Mucosa of descending colon (tissue), 3 donors: ENCODE data around the gene MCHR1. TPM values are rescaled to one million over a fixed set of nuclear protein-coding genes. Genes with fewer than 3 reads are reported as not detected.

Experiments used
- ATAC-seq: fragments of 200-7000 bp; cut with Tn5 transposase; one replicate; pipeline ENCODE4 v1.9.1; 2020; ENCODE audit warnings: mild to moderate bottlenecking, moderate library complexity
- DNase-seq, 3 donors: peaks; one replicate each; pipeline ENCODE4 v3.0.0-alpha.2; 2020
- H3K36me3 ChIP-seq: fragments of 200-600 bp; one replicate; pipeline ENCODE4 v1.8.0; 2021; ENCODE audit warnings: low read depth, mild to moderate bottlenecking
- H3K4me1 ChIP-seq: fragments of 200-600 bp; one replicate; pipeline ENCODE4 v1.8.0; 2021; ENCODE audit warnings: low read depth, mild to moderate bottlenecking
- H3K4me3 ChIP-seq: fragments of 200-600 bp; one replicate; pipeline ENCODE4 v1.8.0; 2021; ENCODE audit warnings: mild to moderate bottlenecking
- H3K9me3 ChIP-seq: fragments of 200-600 bp; one replicate; pipeline ENCODE4 v1.8.0; 2021; ENCODE audit warnings: mild to moderate bottlenecking
- intact Hi-C, 2 donors: fragments of 100-400 bp; cut with DNase I in 1 of 2; cut with micrococcal nuclease in 1 of 2; formaldehyde crosslinking; loops; one replicate each; pipeline versions ENCODE4 v1.11.0 to v1.11.1; 2022; cut with DNase I, micrococcal nuclease
- total RNA-seq, 3 donors: library from RNA; stranded (reverse); fragmentation: NEBNext Ultra II Directional in 2 of 3; extraction: Animal tissue kit (Norgen Biotek cat#: 25700) in 2 of 3; gene quantifications; one replicate each; pipeline versions ENCODE4 v1.2.1 to v1.2.4, GENCODE V29; 2021 to 2023
- TF ChIP-seq, protein P1 (sequence below): fragments of 200-600 bp; IDR thresholded peaks from one replicate; pipeline ENCODE4 v1.8.0; 2022; ENCODE audit warnings: antibody characterized with exemption, mild to moderate bottlenecking
- donor health status: DM: no; HTN: no; CAD: no; lungs with moderate emphysema.
- donor health status: DM: no; HTN: no; CAD: no.
- donor health status: DM: no; HTN: yes; CAD: no.

Gene MCHR1
- total RNA-seq, 3 donors from 2014 or later: 0.41 TPM; not detected in 2

DNA sequence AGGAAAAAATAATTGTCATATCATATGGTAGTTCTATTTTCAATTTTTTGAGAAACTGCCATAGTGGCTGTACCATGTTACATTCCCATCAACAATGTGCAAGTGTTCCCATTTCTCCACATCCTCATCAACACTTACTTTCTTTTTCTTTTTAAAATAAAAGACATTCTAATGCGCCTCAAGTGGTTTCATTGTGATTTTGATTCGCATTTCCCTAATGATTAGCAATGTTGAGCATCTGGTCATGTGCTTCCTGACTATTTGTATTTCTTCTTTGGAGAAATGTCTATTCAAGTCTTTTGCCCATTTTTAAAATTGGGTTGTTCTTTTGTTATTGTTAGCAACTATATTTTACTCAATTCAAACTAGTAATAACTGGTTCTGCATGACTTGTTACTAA, 8.4 kb downstream of the MCHR1 start:
- DNase-seq (no peak), ATAC-seq (no peak)
- Histone ChIP-seq H3K4me1 (peaks cover 2% of the 10 kb centered on the region), H3K4me3 (no peak overlapping the region), H3K36me3 (no peaks in the 10 kb centered on the region), H3K9me3 (no peaks in the 10 kb centered on the region)
- TF ChIP-seq, protein P1, sequence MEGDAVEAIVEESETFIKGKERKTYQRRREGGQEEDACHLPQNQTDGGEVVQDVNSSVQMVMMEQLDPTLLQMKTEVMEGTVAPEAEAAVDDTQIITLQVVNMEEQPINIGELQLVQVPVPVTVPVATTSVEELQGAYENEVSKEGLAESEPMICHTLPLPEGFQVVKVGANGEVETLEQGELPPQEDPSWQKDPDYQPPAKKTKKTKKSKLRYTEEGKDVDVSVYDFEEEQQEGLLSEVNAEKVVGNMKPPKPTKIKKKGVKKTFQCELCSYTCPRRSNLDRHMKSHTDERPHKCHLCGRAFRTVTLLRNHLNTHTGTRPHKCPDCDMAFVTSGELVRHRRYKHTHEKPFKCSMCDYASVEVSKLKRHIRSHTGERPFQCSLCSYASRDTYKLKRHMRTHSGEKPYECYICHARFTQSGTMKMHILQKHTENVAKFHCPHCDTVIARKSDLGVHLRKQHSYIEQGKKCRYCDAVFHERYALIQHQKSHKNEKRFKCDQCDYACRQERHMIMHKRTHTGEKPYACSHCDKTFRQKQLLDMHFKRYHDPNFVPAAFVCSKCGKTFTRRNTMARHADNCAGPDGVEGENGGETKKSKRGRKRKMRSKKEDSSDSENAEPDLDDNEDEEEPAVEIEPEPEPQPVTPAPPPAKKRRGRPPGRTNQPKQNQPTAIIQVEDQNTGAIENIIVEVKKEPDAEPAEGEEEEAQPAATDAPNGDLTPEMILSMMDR: no peak
- intact Hi-C loops: no loop called here

DNA sequence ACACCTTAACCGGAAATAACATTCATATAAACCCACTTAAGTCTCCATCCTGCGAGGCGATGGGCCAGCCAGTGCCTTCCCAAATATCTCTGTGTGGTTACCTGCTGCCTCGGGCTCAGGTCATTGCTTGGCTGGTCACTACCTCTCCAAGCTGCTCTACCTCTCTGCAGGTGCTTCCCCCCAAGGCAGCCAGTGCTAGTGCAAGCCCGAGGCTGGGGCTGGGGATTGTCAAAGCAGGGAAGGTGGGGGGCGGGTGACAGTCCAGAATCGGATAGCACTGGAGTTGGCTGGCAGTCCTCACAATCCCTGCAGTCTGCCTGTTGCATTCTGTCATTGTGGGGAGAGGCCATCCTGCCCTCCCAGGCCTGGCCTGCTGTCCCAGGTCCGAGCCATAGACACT, 11.1 kb downstream of the MCHR1 start:
- H3K9me3 ChIP-seq: no peaks in the 10 kb centered on the region
- H3K36me3 ChIP-seq: no peaks in the 10 kb centered on the region
- H3K4me3 ChIP-seq: no peak overlapping the region
- intact Hi-C loops: no loop called here
- no peaks in the 10 kb centered on the region for H3K4me1 ChIP-seq
- DNase-seq (no peak), ATAC-seq (no peak)
- TF ChIP-seq, protein P1: no peak

DNA sequence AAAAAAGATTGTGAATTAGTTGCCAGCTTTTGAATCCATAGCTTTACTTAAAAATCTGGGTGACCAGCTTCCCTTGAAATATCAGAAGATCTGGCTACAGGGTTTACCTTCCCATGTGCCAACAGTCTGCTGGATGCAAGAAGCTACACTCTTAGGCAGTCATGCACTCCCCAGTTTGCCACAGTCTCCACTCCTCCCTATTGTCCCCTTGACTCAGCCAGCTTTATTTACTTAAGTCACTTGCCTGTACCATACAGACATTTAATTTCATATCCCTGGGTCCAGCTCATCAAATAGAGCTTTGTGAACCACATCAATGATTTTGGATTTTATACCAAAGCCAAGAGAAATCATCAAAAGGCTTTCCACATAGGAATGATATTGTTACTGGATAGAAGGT, 12.2 kb downstream of the MCHR1 start:
- H3K36me3 ChIP-seq: no peaks in the 10 kb centered on the region
- intact Hi-C loops: no loop called here
- no peaks in the 10 kb centered on the region for H3K4me1 ChIP-seq
- H3K9me3 ChIP-seq: no peaks in the 10 kb centered on the region
- no peak for DNase-seq
- ATAC-seq: no peak
- no peak overlapping the region for H3K4me3 ChIP-seq
- TF ChIP-seq, protein P1: no peak

DNA sequence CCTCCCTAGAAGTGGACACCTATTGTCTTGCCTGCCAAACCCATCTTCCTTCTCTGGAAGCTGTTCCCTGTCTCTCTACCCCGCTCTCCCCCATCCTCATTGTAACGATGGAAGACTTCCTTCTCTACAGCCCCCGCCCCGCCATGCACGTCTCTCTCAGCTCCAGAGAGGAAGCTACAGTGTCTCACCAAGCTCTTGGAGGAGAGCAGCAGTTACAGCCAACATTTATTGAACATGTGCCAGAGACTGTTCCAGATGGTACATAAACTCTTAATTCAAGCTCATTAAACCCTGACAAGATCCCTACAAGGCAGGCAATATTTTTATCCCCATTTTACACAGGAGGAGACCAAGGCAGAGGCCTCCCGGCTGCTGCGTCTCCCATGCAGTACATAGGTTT, 15.1 kb downstream of the MCHR1 start:
- TF ChIP-seq, protein P1: no peak
- no peaks in the 10 kb centered on the region for H3K4me1 ChIP-seq
- DNase-seq: peak in 1 of 3 donors; percentile 12
- intact Hi-C loops: no loop called here
- peak; percentile 33 for ATAC-seq
- no peaks in the 10 kb centered on the region for H3K9me3 ChIP-seq
- H3K4me3 ChIP-seq: no peak overlapping the region
- H3K36me3 ChIP-seq: no peaks in the 10 kb centered on the region

DNA sequence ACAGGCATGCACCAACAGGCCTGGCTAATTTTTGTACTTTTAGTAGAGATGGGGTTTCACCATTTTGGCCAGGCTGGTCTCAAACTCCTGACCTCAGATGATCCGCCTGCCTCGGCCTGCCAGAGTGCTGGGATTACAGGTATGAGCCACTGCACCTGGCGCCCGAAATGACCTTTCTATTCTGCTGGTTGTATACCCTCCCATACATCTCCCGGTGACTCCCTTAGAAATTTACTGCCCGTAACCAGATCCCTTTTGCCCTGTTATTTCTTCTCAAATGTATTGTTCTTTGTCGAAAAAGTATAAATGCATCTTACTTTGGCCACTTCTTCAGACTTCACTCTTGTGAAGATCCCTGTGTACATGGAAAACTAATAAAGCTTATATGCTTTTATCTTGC, 22.0 kb downstream of the MCHR1 start:
- no peak overlapping the region for H3K4me3 ChIP-seq
- ATAC-seq (no peak), DNase-seq (no peak)
- intact Hi-C loops: no loop called here
- no peaks in the 10 kb centered on the region for H3K36me3 ChIP-seq
- TF ChIP-seq, protein P1: no peak
- H3K9me3 ChIP-seq: no peaks in the 10 kb centered on the region
- H3K4me1 ChIP-seq: no peaks in the 10 kb centered on the region

DNA sequence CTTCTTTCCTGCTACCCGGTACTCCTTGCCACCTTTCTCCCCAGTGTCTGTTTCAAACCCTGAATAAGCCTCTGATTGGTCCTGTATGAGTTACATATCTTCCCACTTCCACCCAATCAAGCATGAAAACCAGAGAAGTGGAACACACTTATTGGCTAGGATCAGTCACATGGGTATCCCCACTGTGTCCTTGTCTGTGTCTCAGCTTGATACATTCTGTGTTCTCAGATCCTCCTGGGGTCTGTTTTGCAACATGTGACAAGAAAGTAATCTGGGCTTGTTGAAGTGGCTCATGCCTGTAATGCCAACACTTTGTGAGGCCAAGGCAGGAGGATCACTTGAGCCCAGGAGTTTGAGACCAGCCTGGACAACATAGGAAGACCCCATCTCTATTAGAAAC, 23.9 kb downstream of the MCHR1 start:
- TF ChIP-seq, protein P1: no peak
- Histone ChIP-seq H3K4me3 (no peak overlapping the region), H3K4me1 (no peaks in the 10 kb centered on the region), H3K9me3 (no peaks in the 10 kb centered on the region), H3K36me3 (no peaks in the 10 kb centered on the region)
- intact Hi-C loops: no loop called here
- ATAC-seq (no peak), DNase-seq (no peak)
